ENCODE data around the gene RCOR1. TPM values are rescaled to one million over a fixed set of nuclear protein-coding genes. Genes with fewer than 3 reads are reported as not detected.

Gene RCOR1
- total RNA-seq (2022; extraction: Qiagen RNA extraction): 26.4 to 46.5 TPM (median 37.2 TPM) in 5 replicates

GRCh38 chr14:102591944-102592762 is at the start of gene RCOR1:
TSS of gene RCOR1 (plus strand) at chr14:102592649. CDS start at chr14:102592887, 238 bp downstream.

GRCh38 chr14:102776761-102777710 is 184.6 kb downstream of the RCOR1 start, which contains the start of gene TRAF3:
TSS of gene TRAF3 (plus strand) at chr14:102777449. CDS start at chr14:102870202, 92,753 bp downstream.

Other genes with a start within 250 kb of the RCOR1 start
- gene CINP, start 229.8 kb upstream of the RCOR1 start, total RNA-seq (2022; extraction: Qiagen RNA extraction): 55.0 to 62.6 TPM (median 58.3 TPM) in 5 replicates
- 6.0 to 8.9 TPM (median 7.7 TPM) in 5 replicates for gene TECPR2, start 229.7 kb upstream of the RCOR1 start, total RNA-seq (2022; extraction: Qiagen RNA extraction)
- 5.2 to 11.3 TPM (median 10.6 TPM) in 5 replicates for gene ANKRD9, start 82.9 kb upstream of the RCOR1 start, total RNA-seq (2022; extraction: Qiagen RNA extraction)
- 17.9 to 20.1 TPM (median 19.1 TPM) in 5 replicates for gene TRAF3, start 184.8 kb downstream of the RCOR1 start, total RNA-seq (2022; extraction: Qiagen RNA extraction)